NCI-H2107 (cell line): ENCODE results near the gene ITPR3.

Source experiments
- DNase-seq: peaks from one replicate; lab custom pipeline; 2025; lab: John Stamatoyannopoulos, UW

ITPR3 gene

DNA sequence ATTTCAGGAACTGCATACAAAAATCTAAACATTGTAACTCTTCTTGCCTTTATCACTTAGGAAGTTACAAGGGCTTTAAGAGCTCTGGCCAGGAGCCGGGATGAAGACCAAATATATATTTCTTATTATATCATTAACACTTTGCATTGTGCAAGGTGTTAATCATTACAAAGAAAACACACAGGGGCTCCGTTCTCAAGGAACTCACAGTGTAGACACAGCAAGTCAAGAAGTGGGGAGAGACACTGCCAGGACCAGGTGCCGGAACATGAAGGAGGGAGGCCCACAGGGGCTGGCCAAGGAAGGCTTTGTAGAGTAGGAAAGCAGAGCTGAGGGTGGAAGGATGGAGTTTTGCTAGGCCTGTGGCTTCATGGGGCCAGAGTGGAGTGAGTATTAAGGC is 17.4 kb downstream of the ITPR3 start:
- DNase-seq: no peak

DNA sequence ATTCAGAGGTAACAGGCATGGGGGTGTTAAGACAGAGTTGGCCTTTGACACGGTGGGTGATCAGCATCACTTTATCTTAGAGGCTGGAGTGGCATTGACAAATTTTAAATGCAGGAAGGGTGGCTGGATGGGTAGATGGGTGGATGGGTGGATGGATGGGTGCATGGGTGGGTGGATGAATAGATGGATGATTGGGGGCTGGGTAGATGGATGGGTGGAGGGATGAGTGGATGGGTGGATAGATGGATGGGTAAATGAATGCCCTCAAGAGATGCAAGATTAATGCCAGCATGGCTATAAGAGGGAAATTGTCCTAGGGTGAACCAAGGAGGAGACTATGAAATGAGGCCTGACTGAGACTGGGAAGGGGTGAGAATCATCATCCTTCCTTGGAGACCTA is 18.4 kb downstream of the ITPR3 start:
- DNase-seq: no peak

DNA sequence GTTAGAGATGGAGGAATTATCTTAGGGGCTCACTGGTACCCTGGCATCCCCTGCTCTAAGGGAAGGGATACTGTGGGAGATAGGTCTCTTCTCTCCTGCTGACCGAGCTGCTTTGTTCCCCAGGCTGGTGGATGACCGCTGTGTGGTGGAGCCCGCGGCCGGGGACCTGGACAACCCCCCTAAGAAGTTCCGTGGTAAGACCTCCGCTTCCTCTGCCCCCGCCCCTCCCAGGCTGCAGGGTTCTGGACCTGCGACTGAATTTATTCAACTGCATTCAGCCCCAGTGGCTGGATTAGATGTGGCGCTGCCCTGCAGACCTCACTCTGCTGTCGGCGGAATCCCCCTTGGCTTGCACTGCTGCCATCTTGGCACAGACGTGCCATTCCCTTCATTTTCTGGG is 19.2 kb downstream of the ITPR3 start:
- DNase-seq: no peak

DNA sequence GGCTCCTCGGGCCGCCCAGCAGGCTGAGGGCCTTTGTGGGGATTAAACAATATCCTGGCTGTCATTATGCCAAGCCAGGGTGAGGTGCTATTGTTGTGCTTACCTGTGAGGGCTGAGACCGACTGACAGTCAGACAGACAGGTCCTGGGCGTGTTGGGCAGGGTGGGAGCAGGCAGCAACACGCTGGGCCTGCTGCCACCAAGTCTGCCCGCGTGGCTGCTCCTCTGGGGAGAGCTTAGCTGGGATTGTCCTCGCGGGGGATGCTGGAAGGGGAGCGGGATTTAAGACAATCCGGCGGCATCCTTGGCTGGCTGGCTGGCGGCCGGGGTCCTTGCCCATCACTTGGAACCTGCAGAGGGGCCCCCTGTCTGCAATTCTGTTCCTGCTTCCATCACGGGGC is 20.0 kb downstream of the ITPR3 start:
- no peak for DNase-seq

DNA sequence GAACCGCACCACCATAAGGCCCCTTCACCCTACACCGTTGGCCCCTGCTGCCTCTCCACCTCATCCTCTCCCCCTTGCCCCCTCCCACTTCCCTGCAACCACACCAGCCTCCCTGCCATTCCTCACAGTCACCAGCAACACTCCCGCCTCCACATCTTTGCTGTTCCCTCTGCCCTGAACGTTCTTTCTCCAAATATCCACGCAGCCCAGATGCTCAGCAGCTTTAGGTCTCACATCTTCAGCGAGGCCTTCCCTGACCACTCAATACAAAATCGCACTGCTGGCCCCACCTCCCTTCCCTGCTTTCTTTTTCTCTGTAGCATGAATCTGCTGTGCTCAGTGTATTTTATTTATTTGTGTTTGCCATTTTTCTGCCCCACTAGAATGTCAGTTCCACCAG is 20.5 kb downstream of the ITPR3 start:
- no peak for DNase-seq

DNA sequence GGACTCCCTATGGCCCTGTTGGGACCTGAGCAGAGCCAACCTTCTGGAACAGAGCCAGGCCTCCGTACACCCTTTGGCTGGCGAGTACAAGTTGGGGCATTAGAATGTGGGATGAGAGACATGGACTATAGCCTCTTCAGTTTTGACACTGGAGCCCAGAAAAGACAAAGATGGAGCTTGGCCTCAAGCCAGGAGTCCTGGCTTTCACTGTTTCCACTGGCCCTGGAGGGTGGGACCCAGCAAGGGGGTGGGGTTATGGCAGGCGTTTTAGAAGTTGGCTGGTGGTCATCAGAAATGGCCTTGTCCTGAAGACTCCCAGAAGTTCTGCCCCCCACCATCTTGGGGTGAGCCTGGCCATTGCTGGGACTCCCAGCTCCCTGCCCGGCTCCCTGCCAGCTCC is 21.8 kb downstream of the ITPR3 start:
- no peak for DNase-seq

DNA sequence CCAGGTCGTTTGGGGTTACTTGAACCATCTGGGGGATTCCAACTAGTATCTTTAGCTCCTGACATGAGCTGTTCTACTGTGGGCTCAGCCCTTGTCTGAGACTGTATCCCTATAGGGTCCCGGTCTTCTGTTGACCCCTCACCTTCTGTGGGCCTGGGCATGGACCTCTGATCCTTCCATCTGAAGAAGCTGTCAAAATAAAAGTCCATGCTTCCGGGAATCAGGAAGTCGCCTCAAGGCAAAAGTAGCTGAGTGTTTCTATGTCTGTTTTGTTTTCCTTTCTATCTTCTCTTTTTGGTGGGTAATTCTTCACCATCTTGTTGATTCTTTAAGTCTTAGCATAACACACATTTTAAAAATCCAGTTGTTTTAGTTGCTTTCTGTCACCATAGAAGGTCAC is 30.3 kb downstream of the ITPR3 start:
- DNase-seq: no peak

DNA sequence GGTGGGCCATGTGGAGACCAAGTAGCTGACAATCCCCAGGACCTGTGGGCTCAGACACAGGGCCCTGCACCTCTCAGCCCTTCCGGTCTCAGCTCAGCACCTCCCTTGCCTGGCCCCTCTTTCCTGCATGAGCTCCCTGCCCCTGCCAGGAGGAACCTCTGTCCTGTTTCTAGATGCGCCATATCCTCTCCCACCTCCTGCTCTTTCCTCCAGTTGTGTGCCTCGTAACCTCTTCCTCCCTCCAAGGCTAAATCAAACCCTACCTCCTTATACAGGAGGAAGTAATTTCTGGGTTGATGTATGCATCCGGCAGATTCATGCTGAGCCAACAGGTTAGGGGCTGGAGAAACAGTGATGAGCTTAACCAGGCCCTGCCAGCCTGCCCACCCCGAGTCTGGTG is 30.9 kb downstream of the ITPR3 start:
- DNase-seq: no peak

DNA sequence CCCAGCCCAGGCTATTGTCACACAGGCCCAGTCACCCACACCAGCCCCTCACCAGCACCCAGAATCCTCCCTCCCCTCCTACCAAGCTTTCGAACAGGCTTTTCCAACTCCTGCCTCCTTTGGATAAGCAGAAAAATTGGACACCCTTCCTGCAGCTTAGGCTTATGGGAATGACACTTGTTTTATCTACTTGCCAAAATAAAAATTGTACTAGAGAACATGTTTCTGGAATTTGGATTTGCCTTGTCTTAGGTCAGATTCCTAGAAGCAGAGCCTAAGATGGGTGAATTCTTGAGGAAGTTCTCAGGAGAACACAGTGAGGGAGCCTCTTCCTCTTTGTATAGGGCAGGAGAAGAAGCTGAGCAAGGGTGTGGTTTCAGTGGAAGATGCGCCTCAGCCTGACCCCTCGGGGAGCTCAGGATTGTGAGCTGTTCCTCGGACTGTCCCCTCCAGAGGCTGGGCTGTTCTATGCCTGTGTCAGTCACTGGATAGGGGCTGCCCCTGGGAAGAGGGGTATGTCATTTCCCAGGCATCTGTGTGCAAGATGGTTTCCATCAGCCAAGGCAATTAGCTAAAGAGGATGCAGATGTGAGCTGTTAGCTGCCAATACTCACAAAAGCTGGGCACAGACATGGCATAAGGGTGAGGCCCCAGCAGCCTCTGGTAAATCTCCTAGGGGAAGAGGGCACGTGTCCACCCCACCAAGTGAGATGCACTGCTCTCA is 33.9 kb downstream of the ITPR3 start:
- no peak for DNase-seq

DNA sequence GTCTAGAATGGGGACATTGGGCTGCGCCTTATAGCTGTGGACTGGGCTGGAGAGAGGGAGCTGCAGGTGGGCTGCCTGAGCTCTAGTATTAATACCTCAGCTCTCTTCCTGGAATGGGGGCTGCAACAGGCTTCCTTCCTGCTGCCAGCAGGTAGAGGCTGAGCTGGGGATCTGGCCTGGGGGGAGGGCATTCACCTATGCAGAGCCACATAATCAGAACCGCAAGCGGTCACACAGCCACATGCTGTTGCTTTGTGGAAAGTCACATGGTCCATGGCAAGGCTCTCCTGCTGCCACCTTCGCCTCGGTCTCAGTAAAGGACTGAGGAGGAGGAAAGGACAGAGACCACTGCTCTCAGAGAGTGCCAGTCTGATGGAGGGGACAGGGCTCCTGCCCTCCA is 35.7 kb downstream of the ITPR3 start:
- DNase-seq: no peak

DNA sequence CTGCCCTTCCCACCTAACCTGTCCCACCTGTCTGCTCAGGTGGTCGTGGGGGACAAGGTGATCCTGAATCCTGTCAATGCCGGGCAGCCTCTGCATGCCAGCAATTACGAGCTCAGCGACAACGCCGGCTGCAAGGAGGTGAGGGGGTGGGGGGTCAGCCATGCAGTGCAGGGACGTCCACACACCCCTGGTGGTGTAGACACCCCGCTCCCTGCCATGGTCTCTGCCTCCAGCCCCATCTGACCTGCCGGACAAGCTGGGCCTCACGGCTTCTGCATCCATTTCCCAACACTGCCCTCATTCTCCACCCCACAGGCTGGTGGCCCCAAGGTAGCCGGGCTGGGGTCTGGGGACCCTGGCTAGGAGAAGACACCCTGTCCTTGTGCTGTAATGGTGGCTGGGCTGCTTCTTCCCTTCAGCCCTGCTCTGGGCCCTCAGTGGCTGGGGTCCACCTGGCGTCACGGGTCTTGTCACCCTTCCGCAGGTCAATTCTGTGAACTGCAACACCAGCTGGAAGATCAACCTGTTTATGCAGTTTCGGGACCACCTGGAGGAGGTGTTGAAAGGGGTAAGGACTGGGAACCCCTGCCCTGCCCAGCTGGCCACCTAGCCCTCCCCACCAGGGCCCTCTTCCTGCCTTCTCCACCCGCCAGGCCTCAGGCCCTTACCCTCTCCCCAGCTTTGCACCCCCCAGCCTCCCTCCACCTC is 38.0 kb downstream of the ITPR3 start:
- DNase-seq: no peak

DNA sequence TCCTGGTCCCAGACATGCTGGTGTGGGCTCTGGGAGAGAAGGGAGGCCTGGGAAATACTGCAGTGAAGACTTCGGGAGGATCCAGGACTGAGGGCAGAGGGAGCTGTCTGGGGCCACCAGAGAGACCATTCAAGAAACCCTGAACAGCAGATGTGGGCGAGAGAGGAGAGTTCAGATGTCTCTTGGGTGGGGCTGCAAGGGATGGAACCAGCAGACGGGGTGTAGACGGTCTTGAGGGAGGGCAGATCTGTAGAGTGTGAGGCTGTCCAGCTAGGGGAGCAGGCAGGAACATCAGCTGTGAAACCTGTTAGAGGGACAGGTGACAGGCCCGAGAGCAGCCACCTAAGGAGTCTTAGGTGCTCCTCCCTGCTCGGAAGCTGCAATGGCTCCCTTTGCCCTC is 38.9 kb downstream of the ITPR3 start:
- no peak for DNase-seq

DNA sequence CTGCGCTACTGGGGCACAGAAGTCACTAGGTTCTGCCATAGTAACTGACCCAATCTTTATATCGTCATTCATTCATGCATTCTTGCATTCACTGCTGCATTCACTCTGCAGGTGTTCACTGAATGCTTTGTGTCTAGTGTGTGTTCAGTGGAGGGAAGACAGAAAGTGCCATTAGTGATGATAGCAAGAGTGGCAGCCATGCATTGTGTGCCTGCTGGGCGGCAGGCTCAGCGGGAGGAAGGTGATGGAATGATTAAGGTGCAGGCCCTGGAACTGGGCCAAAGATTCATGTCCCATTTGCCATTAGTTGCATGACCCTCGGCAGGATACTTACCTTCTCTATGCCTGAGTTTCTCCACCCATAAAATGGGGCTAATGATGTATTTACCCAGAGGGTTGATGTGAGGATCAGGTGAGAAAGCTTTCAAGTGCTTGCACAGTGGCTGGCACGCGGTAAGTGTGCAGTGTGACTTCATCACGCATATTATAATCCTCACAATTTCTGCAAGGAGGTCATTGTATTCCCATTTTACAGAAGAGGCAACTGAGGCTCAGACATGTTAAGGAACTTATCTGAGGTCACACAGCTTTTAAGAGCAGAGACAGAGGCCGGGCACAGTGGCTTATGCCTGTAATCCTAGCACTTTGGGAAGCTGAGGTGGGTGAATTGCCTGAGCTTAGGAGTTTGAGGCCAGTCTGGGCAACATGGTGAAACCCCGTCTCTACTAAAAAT is 40.1 kb downstream of the ITPR3 start:
- no peak for DNase-seq

DNA sequence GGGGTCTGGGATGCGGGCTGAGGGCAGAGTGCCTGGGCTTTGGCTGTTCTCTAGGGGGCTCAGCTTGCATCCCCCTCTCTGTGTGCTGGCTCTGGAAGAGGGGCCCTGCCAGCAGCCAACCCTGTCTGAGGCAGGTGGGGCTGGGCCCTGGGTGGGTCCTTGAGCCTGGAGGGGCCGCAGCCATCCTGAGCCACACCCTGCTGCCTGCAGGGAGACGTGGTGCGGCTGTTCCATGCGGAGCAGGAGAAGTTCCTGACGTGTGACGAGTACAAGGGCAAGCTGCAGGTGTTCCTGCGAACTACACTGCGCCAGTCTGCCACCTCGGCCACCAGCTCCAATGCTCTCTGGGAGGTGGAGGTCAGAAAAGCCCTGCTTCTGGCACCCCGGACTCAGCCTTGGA is 41.2 kb downstream of the ITPR3 start:
- DNase-seq: no peak

DNA sequence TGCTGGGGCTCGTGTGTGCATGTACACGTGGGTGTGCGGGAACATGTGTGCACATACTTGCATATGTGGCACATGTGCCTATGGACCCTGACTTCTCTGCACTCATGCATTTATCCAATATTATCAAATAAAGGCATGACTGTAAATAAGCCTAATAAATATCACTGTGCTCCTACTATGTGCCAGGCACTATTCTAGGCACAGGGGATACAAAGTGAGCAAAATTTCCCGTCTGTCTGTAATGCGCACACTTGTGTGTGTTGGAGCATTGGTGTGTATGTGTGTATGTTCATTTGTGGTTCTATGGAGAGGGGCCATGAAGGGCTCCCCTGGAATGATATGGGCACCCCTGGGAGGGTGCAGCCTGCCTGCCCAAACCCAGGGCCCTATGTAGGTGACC is 41.9 kb downstream of the ITPR3 start:
- no peak for DNase-seq

DNA sequence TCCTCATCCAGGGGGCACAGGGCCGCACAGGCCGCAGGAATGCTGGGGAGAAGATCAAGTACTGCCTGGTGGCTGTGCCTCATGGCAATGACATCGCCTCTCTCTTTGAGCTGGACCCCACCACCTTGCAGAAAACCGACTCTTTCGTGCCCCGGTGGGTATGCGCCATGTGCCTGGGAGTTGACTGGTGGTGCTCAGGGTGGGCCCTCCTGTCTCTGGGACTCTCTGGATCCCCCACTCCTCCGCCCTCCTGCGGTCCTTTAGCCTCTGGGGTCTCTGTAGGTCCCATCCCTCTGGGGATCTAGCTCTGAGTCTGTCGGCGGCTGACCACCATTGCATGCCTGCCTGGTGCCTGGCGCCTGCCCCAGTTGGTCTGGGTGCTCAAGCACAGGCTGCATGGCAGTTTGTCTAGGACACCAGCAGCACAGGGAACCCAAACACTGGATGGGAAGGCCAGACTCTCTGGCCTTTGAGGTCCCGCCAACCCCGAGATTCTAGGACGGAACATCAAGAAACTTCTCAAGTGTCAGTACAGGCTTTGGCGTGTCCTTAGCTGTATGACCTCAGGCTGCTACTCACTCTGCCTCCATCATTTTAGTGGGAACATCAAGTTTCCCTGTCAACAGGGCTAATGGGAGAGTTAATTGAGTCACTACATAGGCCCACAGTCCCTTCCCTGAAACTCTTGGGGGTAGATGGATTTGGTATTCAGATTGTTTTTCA is 42.8 kb downstream of the ITPR3 start:
- no peak for DNase-seq

DNA sequence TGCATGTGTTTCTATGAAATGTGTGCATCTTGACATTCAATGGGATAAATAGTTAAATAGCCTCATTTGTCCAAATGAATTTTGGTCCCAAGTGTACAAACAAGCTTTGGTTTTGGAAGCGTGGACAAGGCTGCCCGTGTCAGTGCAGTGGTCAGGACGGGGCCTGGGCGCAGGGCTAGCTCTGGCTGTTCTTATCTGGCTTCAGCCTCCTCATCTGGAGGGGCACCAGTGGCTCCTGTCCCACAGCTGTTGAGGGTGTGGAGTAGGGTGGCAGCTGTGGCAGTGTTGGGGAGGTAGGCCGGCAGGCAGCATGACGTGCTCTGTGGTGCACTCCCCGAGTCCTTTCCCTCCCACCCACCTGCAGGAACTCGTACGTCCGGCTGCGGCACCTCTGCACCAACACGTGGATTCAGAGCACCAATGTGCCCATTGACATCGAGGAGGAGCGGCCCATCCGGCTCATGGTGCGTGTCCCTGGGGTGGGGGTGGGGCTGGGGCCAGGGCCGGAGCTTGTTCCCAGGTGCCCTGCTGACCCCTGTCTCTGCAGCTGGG is 43.5 kb downstream of the ITPR3 start:
- no peak for DNase-seq

DNA sequence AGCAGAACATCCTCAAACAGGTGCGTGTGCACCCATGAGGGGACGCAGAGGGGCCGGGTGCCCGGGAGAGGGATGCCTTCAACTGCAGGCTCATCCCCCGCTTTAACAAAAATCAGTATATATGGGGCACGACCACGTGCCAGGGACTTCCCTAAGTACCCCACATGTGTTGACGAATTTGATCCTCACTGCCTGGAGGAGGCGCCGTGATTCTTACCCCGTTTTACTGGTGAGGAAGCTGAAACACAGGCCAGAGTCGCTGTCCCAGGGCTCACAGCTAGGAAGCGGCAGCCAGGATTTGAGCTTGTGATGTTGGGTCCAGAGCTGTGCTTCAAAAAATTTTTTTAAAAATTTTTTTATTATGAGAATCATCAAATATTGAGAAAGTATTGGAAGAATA is 44.8 kb downstream of the ITPR3 start:
- no peak for DNase-seq

DNA sequence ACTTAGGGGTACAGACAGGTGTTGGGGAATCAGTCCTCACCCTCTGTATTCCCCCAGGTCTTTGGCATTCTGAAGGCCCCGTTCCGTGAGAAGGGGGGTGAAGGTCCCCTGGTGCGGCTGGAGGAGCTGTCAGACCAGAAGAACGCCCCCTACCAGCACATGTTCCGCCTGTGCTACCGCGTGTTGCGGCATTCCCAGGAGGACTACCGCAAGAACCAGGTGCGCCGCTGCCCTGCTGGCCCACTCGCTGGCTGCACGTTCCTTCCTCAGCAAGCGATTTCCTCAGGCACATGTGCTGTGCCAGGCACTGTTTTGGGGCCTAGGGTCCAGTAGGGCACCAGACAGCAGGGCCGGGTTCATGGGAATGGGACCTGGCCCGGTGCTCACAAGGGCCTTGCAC is 46.0 kb downstream of the ITPR3 start:
- no peak for DNase-seq

DNA sequence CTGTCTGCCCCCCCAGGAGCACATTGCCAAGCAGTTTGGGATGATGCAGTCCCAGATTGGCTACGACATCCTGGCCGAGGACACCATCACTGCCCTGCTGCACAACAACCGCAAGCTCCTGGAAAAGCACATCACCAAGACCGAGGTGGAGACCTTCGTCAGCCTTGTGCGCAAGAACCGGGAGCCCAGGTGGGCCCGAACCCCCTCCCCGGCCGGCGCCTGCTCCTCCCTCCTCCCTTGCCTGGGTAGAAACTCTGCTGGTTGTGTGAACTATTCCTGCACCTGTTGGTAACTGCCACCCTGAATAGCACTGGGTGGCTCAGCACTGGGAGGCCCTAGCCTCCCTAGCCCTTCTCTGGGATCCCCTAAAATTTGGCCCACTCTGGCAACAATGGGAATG is 46.7 kb downstream of the ITPR3 start:
- DNase-seq: no peak

DNA sequence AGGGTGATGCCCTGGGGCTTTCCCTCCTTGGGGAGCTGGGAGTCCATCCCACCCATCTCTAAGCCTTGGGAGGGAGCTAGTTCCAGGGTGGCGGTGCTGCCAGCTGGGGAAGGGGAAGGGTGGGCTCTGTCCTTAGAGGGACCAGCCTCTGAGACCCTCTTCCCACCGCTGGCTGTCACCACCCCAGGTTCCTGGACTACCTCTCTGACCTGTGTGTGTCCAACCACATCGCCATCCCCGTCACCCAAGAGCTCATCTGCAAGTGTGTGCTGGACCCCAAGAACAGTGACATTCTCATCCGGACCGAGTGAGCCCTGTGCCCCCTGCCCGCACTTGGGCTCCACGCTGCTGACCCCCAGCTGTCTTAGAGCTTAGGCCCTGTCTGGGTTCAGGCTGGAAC is 47.2 kb downstream of the ITPR3 start:
- DNase-seq: no peak

DNA sequence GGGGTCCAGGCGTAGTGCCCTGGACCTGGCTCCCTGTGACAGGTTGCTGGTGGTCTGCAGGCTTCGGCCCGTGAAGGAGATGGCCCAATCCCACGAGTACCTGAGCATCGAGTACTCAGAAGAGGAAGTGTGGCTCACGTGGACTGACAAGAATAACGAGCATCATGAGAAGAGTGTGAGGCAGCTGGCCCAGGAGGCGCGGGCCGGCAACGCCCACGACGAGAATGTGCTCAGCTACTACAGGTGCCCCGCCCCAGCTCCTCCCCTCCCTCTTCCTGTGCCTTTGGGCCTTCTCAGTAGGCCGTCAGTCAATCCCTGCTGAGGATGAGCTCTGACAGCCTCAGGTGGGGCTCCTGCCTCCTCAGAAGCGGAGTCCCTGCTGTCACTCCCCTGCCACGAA is 47.8 kb downstream of the ITPR3 start:
- DNase-seq: no peak
